HepG2 (cell line): Measurements from ENCODE around the gene N4BP2. TPM values are rescaled to one million over a fixed set of nuclear protein-coding genes. Genes with fewer than 3 reads are reported as not detected.

Source experiments
- CBFB ChIP-seq: sonication (generic); formaldehyde crosslinking; IDR thresholded peaks from 2 replicates; pipeline ENCODE4 v1.4.0; 2020; ENCODE audit warnings: missing genetic modification reagents
- HHEX ChIP-seq: IDR thresholded peaks from 2 replicates; pipeline ENCODE4 v1.6.1; 2016; ENCODE audit warnings: control low read depth
- IRF9 ChIP-seq: sonication (generic); formaldehyde crosslinking; IDR thresholded peaks from 2 replicates; pipeline ENCODE4 v1.8.0; 2022; ENCODE audit warnings: missing genetic modification reagents, mild to moderate bottlenecking, borderline replicate concordance
- JUN ChIP-seq: sonication (generic); formaldehyde crosslinking; IDR thresholded peaks from 2 replicates; pipeline ENCODE4 v1.4.0; 2020; ENCODE audit warnings: mild to moderate bottlenecking, missing genetic modification reagents
- LRRFIP1 ChIP-seq: sonication (generic); formaldehyde crosslinking; conservative IDR thresholded peaks from 2 replicates; pipeline ENCODE4 v1.4.0; 2020; ENCODE audit warnings: missing genetic modification reagents
- NFE2L2 ChIP-seq: fragments of 150-350 bp; IDR thresholded peaks from 2 replicates; pipeline ENCODE4 v1.6.1; 2014; ENCODE audit warnings: low read length
- RFX3 ChIP-seq: IDR thresholded peaks from 2 replicates; pipeline ENCODE4 v1.6.1; 2016; ENCODE audit warnings: missing biosample characterization, missing genetic modification reagents
- SMARCC2 ChIP-seq: fragments of 450-650 bp; IDR thresholded peaks from 2 replicates; pipeline ENCODE4 v1.6.1; 2017; ENCODE audit warnings: antibody characterized with exemption, mild to moderate bottlenecking
- THAP7 ChIP-seq: sonication (generic); formaldehyde crosslinking; IDR thresholded peaks from 2 replicates; pipeline ENCODE4 v1.8.1; 2023; ENCODE audit warnings: mild to moderate bottlenecking, missing genetic modification reagents
- ZNF292 ChIP-seq: sonication (generic); formaldehyde crosslinking; IDR thresholded peaks from 2 replicates; pipeline ENCODE4 v1.8.1; 2022; ENCODE audit warnings: mild to moderate bottlenecking, low read depth, missing genetic modification reagents, borderline replicate concordance
- ZNF317 ChIP-seq: sonication (generic); formaldehyde crosslinking; IDR thresholded peaks from 2 replicates; pipeline ENCODE4 v1.5.0; 2020; ENCODE audit warnings: mild to moderate bottlenecking, missing genetic modification reagents
- ZNF543 ChIP-seq: sonication (generic); formaldehyde crosslinking; IDR thresholded peaks from 2 replicates; pipeline ENCODE4 v1.4.0; 2020; ENCODE audit warnings: mild to moderate bottlenecking, missing genetic modification reagents
- ZNF646 ChIP-seq: sonication (generic); formaldehyde crosslinking; IDR thresholded peaks from 2 replicates; pipeline ENCODE4 v1.9.0; 2021; ENCODE audit warnings: mild to moderate bottlenecking, missing genetic modification reagents
- ZNF652 ChIP-seq: IDR thresholded peaks from 2 replicates; pipeline ENCODE4 v1.6.1; 2016; ENCODE audit warnings: low read depth, borderline replicate concordance
- ZNF672 ChIP-seq: sonication (generic); formaldehyde crosslinking; IDR thresholded peaks from 2 replicates; pipeline ENCODE4 v1.8.1; 2022; ENCODE audit warnings: missing genetic modification reagents
- ZNF792 ChIP-seq: IDR thresholded peaks from 2 replicates; pipeline ENCODE4 v1.6.1; 2016
- ZUFSP ChIP-seq: sonication (generic); formaldehyde crosslinking; IDR thresholded peaks from 2 replicates; pipeline ENCODE4 v1.9.0; 2021; ENCODE audit warnings: missing genetic modification reagents, mild to moderate bottlenecking, borderline replicate concordance
- polyA plus RNA-seq, 8 experiments: library from polyadenylated mRNA; depleted of rRNA in 3 of 8; stranded (reverse) in 7 of 8; unstranded in 1 of 8; fragments of >200 nt; fragmentation: Illumina TruSeq in 4 of 8; extraction: Trizol in 4 of 8; gene quantifications; 2 replicates each; pipeline versions ENCODE4 v1.2.1 to v1.2.3, GENCODE V29; 2011 to 2016; ENCODE audit warnings: low read depth in 4 of 8, missing spikeins in 1 of 8, mixed read lengths in 1 of 8; ENCODE audit not compliant: insufficient read depth in 1 of 8
- total RNA-seq, 5 experiments: library from RNA; depleted of rRNA; stranded (reverse); fragments of >200 nt; fragmentation: Illumina TruSeq; extraction: Trizol; gene quantifications; 2 replicates each; pipeline ENCODE4 v1.2.3, GENCODE V29; 2016; ENCODE audit warnings: low read depth in 1 of 5

Gene N4BP2
- total and polyA plus RNA-seq, 2 of the 13 experiments (the other 11 are each of a cell fraction or from before 2014, with no cell fraction given): 5.6 to 12.9 TPM

- TF ChIP-seq ZNF646 (CRISPR knock-in tag): 0 out of 2 replicates have a peak, but pooled peaks have one; percentile 8
- no peak for TF ChIP-seq ZNF292 (CRISPR knock-in tag)
- TF ChIP-seq CBFB (CRISPR knock-in tag): 0 out of 2 replicates have a peak, but pooled peaks have one; percentile 23
- no peak for TF ChIP-seq HHEX (CRISPR knock-in tag)
- TF ChIP-seq THAP7 (CRISPR knock-in tag): no peak
- no peak for TF ChIP-seq NFE2L2
- peak; percentile 46; the same call in 1 of the 2 replicates for TF ChIP-seq ZNF792
- no peak for TF ChIP-seq JUN (CRISPR knock-in tag)
- no peak for TF ChIP-seq ZNF652 (CRISPR knock-in tag)
- no peak; the same call in none of the 2 replicates for TF ChIP-seq ZNF543 (CRISPR knock-in tag)
- TF ChIP-seq ZNF672 (CRISPR knock-in tag): no peak
- no peak for TF ChIP-seq ZNF317 (CRISPR knock-in tag)
- no peak for TF ChIP-seq LRRFIP1 (CRISPR knock-in tag)
- TF ChIP-seq RFX3 (CRISPR knock-in tag): no peak
- TF ChIP-seq SMARCC2: no peak
- TF ChIP-seq ZUFSP (CRISPR knock-in tag): no peak
- TF ChIP-seq IRF9 (CRISPR knock-in tag): no peak
Measured at GRCh38 chr4:40055863-40056715, 561 bp upstream of the N4BP2 start (continued).
